DND-41 (cell line): ENCODE measurements around the gene TEAD1.

Experiments
- ATAC-seq: fragments of 200-7000 bp; cut with Tn5 transposase; 3 replicates; pipeline ENCODE4 v1.9.1; 2021; ENCODE audit warnings: low read depth; ENCODE audit not compliant: insufficient read depth
- DNase-seq: peaks from one replicate; pipeline ENCODE4 v3.0.0-alpha.2; 2020
- H2AFZ ChIP-seq: 2 replicates; pipeline ENCODE4 v1.6.0; 2012; ENCODE audit warnings: low read depth, low read length
- H3K27ac ChIP-seq: 2 replicates; pipeline ENCODE4 v1.5.1; 2012; ENCODE audit warnings: low read length, inconsistent platforms
- H3K27me3 ChIP-seq: fragments of 200-600 bp; sonication (generic); 2 replicates; pipeline ENCODE4 v1.6.0; 2012; ENCODE audit warnings: low read length, mild to moderate bottlenecking, inconsistent platforms; ENCODE audit not compliant: insufficient read depth, poor library complexity
- H3K36me3 ChIP-seq: 2 replicates; pipeline ENCODE4 v1.5.1; 2012; ENCODE audit warnings: low read length, inconsistent platforms; ENCODE audit not compliant: insufficient read depth
- H3K4me1 ChIP-seq: 2 replicates; pipeline ENCODE4 v1.5.1; 2012; ENCODE audit warnings: mild to moderate bottlenecking, low read length; ENCODE audit not compliant: insufficient read depth
- H3K4me2 ChIP-seq: 2 replicates; pipeline ENCODE4 v1.6.0; 2012; ENCODE audit warnings: mild to moderate bottlenecking, moderate library complexity, low read length, inconsistent platforms; ENCODE audit not compliant: insufficient read depth
- H3K4me3 ChIP-seq, 2 experiments: fragments of 200-600 bp in 1 of 2; shearing (Covaris generic) in 1 of 2; 2 replicates each; pipeline ENCODE4 v1.5.1; 2012 to 2016; ENCODE audit warnings: inconsistent platforms in 2 of 2, low read length in 2 of 2, mild to moderate bottlenecking in 2 of 2, low read depth in 1 of 2, moderate library complexity in 1 of 2
- H3K79me2 ChIP-seq: 2 replicates; pipeline ENCODE4 v1.6.0; 2012; ENCODE audit warnings: low read length, inconsistent platforms; ENCODE audit not compliant: insufficient read depth
- H3K9ac ChIP-seq: 2 replicates; pipeline ENCODE4 v1.6.0; 2012; ENCODE audit warnings: low read depth, mild to moderate bottlenecking, inconsistent platforms, low read length, moderate library complexity
- H3K9me3 ChIP-seq: 2 replicates; pipeline ENCODE4 v1.5.1; 2012; ENCODE audit warnings: low read length, moderate library complexity, mild to moderate bottlenecking, inconsistent platforms; ENCODE audit not compliant: insufficient read depth, severe bottlenecking
- H4K20me1 ChIP-seq: 2 replicates; pipeline ENCODE4 v1.6.0; 2012; ENCODE audit warnings: low read length; ENCODE audit not compliant: insufficient read depth
- EZH2 ChIP-seq: IDR thresholded peaks from 3 replicates; pipeline ENCODE4 v1.6.1; 2012; ENCODE audit warnings: borderline replicate concordance, low read depth, mild to moderate bottlenecking, moderate library complexity, low read length, inconsistent platforms; ENCODE audit not compliant: severe bottlenecking
- TF ChIP-seq, protein P1 (sequence below): IDR thresholded peaks from 2 replicates; pipeline ENCODE4 v1.5.1; 2012; ENCODE audit warnings: borderline replicate concordance, low read length, moderate library complexity, mild to moderate bottlenecking; ENCODE audit not compliant: poor library complexity, severe bottlenecking; ENCODE audit errors: extremely low read depth

The TEAD1 gene

GRCh38 chr11:12829540-12830314, 155.5 kb downstream of the TEAD1 start:
- Histone ChIP-seq H3K4me3 (no peak overlapping the region), H2AFZ (no peak overlapping the region), H3K4me1 (peaks cover 20% of the 10 kb centered on the region), H3K79me2 (no peaks in the 10 kb centered on the region), H3K9me3 (no peaks in the 10 kb centered on the region), H3K36me3 (no peaks in the 10 kb centered on the region), H3K4me2 (no peak overlapping the region), H3K27ac (no peak overlapping the region), H3K27me3 (peaks cover 13% of the 10 kb centered on the region), H4K20me1 (no peaks in the 10 kb centered on the region), H3K9ac (no peak overlapping the region)
- DNase-seq: no peak
- ATAC-seq: no peak
- no peak for TF ChIP-seq EZH2
- TF ChIP-seq, protein P1, sequence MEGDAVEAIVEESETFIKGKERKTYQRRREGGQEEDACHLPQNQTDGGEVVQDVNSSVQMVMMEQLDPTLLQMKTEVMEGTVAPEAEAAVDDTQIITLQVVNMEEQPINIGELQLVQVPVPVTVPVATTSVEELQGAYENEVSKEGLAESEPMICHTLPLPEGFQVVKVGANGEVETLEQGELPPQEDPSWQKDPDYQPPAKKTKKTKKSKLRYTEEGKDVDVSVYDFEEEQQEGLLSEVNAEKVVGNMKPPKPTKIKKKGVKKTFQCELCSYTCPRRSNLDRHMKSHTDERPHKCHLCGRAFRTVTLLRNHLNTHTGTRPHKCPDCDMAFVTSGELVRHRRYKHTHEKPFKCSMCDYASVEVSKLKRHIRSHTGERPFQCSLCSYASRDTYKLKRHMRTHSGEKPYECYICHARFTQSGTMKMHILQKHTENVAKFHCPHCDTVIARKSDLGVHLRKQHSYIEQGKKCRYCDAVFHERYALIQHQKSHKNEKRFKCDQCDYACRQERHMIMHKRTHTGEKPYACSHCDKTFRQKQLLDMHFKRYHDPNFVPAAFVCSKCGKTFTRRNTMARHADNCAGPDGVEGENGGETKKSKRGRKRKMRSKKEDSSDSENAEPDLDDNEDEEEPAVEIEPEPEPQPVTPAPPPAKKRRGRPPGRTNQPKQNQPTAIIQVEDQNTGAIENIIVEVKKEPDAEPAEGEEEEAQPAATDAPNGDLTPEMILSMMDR: no peak

GRCh38 chr11:12831471-12832202, 157.4 kb downstream of the TEAD1 start:
- Histone ChIP-seq H3K4me2 (no peak overlapping the region), H3K4me3 (no peak overlapping the region), H2AFZ (no peak overlapping the region), H3K9me3 (no peaks in the 10 kb centered on the region), H3K27ac (no peak overlapping the region), H4K20me1 (no peaks in the 10 kb centered on the region), H3K9ac (no peak overlapping the region), H3K79me2 (no peaks in the 10 kb centered on the region), H3K36me3 (no peaks in the 10 kb centered on the region), H3K27me3 (peaks cover 10% of the 10 kb centered on the region), H3K4me1 (peaks cover 20% of the 10 kb centered on the region)
- TF ChIP-seq, protein P1: no peak
- TF ChIP-seq EZH2: no peak
- DNase-seq (no peak), ATAC-seq (no peak)

GRCh38 chr11:12832480-12833224, 158.4 kb downstream of the TEAD1 start:
- no peaks in the 10 kb centered on the region for H3K9me3 ChIP-seq
- peaks cover 10% of the 10 kb centered on the region for H3K27me3 ChIP-seq
- H2AFZ ChIP-seq: no peak overlapping the region
- H3K9ac ChIP-seq: no peak overlapping the region
- no peak overlapping the region for H3K4me3 ChIP-seq
- no peak overlapping the region for H3K4me2 ChIP-seq
- TF ChIP-seq, protein P1: no peak
- no peak for TF ChIP-seq EZH2
- H4K20me1 ChIP-seq: no peaks in the 10 kb centered on the region
- H3K79me2 ChIP-seq: no peaks in the 10 kb centered on the region
- H3K36me3 ChIP-seq: no peaks in the 10 kb centered on the region
- ATAC-seq (no peak), DNase-seq (no peak)
- H3K4me1 ChIP-seq: peaks cover 16% of the 10 kb centered on the region
- H3K27ac ChIP-seq: no peak overlapping the region
